ENCODE measurements around the gene ABHD15.

Gene ABHD15

DNA sequence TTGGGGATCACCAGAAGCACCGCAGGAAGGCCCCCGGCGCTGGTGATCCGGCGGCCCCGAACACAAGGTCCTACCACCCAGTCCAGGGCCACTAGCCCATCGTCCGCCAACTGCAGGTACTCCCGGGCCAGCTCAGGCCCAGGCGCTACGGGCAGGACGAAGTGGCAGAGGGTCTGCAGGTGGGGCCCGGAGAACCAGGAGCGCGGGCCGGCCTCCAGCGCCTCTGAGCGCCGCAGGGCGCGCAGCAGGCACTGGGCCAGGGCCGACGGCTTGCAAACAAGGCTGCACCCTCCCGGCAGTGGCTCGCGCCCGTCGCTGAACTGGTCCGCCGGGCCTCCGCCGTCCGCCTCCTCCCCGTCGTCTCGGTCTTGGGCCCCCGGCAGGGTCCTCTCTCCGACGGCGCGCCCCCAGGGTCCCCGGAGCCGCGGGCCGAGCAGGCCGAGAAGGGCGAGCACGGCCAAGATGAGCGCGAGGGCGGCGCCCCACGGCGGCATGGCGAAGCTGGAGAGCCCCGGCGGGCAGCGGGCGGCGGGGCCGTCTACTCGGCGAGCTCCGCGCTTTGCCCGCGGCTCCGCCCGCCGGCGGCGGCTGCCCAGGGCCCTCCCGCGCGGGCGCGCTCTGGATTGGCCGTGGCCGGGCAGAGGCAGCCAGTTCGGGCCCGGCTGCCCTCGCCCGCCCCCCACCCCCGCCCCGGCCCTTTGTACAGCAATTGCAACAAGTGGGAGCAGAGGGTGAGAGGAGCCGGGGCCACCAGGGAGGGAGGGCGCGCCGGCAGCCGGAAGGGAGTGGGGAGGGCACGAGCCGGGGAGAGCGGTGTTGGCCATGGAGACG is at the start of gene ABHD15:
TSS of gene ABHD15 (minus strand) at position 565 of the 831 bp plus-strand sequence. CDS start at position 494, 71 bp downstream.
- DNase-seq: peak; percentile 70

- peak; percentile 72 for DNase-seq
Measured at GRCh38 chr17:29615492-29616299, 48.9 kb upstream of the ABHD15 start.

- no peak for DNase-seq
Measured at GRCh38 chr17:29615048-29615385, 48.2 kb upstream of the ABHD15 start.

GRCh38 chr17:29614349-29615047 is 47.7 kb upstream of the ABHD15 start:
- DNase-seq: no peak

- no peak for DNase-seq
Measured at GRCh38 chr17:29613856-29614255, 47.0 kb upstream of the ABHD15 start.

DNA sequence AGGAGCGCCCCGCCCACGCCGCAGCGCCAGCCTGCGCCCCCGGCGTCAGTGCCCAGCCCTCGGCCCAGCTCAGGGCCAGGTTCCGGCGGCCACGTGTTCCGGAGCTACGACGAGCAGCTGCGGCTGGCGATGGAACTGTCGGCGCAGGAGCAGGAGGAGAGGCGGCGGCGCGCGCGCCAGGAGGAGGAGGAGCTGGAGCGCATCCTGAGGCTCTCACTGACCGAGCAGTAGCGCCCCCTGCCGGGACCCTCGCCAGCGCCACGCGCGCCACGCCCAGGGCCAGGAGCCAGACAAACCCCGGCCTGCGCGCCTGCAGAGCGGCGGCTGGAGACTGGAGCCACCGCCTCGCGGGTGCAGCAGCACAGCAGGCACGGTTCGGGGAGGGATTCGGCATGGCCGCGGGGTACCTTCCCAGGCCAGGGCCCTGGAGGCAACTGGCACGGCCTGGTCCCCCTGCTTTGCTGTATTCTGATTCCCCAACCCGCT is 46.6 kb upstream of the ABHD15 start:
- no peak for DNase-seq

GRCh38 chr17:29612404-29613280 is 45.8 kb upstream of the ABHD15 start:
- DNase-seq: no peak

GRCh38 chr17:29612094-29612403 is 45.2 kb upstream of the ABHD15 start:
- DNase-seq: no peak

- DNase-seq: no peak
Measured at GRCh38 chr17:29611351-29612093, 44.7 kb upstream of the ABHD15 start.

DNA sequence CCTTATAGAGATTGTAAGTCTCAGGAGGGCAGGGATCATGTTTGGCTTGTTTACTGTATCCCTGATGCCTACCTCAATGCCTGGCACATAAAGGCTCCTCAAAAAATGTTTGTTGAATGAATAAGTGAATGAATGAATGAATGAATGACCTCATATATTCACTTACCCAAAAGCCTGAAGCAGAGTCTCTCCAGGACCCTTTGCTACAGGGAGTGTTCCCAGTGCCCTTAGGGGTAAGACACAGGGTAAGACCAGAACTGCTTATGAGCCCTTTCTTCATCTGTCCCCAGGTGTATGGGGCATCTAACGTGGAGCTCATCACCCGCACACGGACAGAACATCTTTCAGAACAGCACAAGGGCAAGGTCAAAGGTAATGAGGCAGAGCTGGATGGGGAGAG is 43.6 kb upstream of the ABHD15 start:
- DNase-seq: no peak

DNA sequence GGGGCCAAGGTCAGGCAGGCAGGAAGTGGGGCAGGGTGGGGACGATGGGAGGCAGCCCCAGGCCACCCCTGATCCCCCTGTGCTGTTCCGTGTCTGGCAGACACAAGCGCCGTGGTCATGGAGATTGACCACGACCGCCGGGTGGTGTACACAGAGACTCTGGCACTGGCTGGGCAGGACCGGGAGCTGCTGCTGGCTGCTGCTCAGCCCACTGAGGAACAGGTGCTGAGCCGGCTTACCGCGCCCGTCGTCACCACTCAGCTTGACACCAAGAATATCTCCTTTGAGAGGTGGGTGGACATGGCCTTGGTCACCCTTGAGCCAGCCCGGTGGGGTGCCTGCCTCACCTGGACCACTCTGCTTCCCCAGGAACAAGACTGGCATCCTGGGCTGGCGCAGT is 42.1 kb upstream of the ABHD15 start:
- no peak for DNase-seq

DNA sequence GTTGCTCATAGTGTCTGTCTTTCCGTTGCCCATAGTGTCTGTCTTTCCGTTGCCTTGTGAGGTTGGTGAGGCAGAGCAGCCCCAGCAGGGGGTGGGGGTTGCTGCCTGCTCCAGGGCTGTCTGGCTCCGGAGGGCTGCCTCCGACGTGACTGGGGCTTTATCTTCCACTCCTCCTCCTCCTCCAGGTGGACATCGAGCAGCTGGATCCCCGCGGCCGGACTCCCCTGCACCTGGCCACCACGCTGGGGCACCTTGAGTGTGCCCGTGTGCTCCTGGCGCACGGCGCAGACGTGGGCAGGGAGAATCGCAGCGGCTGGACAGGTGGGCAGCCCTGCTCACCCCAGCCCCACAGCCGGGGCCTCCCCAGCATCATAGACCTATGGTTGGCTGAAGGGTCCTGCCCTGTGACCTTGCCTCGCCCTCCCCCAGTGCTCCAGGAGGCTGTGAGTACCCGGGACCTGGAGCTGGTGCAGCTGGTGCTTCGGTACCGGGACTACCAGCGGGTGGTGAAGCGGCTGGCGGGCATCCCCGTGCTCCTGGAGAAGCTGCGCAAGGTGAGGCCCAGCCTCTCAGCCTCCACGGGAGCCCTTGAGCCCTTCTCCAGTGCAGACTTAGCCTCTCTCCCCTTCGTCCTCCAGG is 40.8 kb upstream of the ABHD15 start:
- DNase-seq: no peak

GRCh38 chr17:29603109-29603674 is 36.4 kb upstream of the ABHD15 start:
- DNase-seq: no peak

- DNase-seq: no peak
Measured at GRCh38 chr17:29597361-29598172, 30.7 kb upstream of the ABHD15 start.

GRCh38 chr17:29596811-29597210 is 30.0 kb upstream of the ABHD15 start:
- no peak for DNase-seq

DNA sequence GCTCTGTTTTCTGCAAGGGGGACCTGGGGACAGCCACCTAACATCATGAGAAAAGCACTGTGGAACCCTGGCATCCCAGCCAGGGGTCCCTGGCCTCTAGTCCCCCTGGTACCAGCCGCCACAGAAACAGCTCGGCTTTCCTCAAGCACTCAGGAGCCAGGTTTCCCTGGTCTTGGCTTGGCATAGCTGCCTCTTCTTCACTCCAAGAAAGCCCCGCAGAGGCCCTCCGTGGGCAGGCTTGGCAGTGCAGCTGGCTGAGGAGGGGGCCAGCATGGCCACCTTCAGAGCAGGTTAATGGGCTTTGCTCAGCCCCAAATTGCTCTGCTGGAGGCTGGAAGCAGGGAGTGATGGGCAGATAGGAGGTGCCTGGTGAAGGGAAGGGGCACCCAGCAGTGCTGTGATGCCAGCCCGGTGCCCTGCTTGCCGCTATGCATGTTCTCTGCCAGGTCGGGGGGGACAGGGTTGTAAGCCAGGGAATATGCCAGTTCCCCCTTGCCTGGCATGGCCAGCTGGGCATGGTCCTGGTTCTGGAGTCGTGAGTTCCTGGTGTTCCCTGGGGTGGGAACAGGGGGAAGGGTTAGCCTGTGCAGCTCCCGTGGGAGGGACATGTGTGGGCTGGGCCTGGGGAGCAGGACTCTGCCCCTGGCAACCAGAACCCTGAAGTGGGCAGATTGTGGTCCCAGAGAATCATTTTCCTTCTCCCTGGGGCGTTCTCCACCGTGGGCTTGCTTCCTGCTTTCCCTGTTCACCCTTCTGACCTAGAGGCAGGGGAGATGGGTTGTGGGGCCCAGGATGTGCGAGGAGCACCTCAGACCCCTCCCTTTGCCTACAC is 29.3 kb upstream of the ABHD15 start:
- no peak for DNase-seq

GRCh38 chr17:29595107-29595942 is 28.5 kb upstream of the ABHD15 start:
- DNase-seq: peak; percentile 49

DNA sequence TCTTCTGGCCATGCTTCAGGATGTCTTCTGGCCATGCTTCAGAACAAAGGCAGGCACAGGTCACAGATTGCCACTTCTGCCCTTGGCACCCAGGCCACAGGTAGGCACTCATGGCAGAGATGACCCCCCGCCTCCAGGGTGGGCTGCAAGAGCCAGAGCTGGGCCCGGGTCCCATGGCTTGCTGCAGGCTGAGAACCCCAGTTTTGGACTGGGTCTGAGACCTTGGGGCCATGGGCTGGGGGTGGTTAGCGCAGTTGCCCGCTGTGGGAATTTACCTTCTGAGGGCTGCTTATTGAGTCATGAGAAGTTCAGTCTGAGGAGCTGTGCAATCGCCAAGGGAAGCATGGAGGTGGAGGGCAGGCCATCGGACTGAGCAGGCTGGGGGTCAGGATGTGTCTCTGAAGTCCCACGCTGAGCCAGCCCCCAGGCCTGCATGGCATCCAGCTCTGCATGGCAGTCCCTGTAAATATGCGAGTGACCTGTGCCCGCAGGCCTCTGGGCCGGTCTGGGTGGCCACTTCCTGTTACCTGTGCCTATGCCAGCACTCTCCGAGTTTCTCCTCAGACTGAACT is 27.8 kb upstream of the ABHD15 start:
- no peak for DNase-seq
